Loucy (cell line): ENCODE results near the gene PTGFRN.

Experiments
- H2AFZ ChIP-seq: fragments of 200-600 bp; sonication (generic); 2 replicates; pipeline ENCODE4 v1.6.0; 2016; ENCODE audit warnings: antibody characterized with exemption, mild to moderate bottlenecking, low read length, moderate library complexity
- H3F3A ChIP-seq: fragments of 200-600 bp; 2 replicates; pipeline ENCODE4 v1.6.0; 2016; ENCODE audit warnings: antibody characterized with exemption, low read depth, mild to moderate bottlenecking
- H3K27me3 ChIP-seq: fragments of 200-600 bp; sonication (generic); 2 replicates; pipeline ENCODE4 v1.6.1; 2014; ENCODE audit warnings: low read length, mild to moderate bottlenecking; ENCODE audit not compliant: insufficient read depth, poor library complexity, severe bottlenecking
- H3K36me3 ChIP-seq: fragments of 200-600 bp; sonication (generic); 2 replicates; pipeline ENCODE4 v1.6.1; 2016; ENCODE audit warnings: low read length; ENCODE audit not compliant: insufficient read depth
- H3K4me1 ChIP-seq: fragments of 200-600 bp; sonication (generic); 2 replicates; pipeline ENCODE4 v1.5.1; 2014; ENCODE audit warnings: low read length, mild to moderate bottlenecking; ENCODE audit not compliant: insufficient read depth, poor library complexity, severe bottlenecking
- H3K4me2 ChIP-seq: fragments of 200-600 bp; sonication (generic); 2 replicates; pipeline ENCODE4 v1.6.0; 2014; ENCODE audit warnings: antibody characterized with exemption, low read length, low read depth, mild to moderate bottlenecking; ENCODE audit not compliant: poor library complexity, severe bottlenecking
- H3K4me3 ChIP-seq: fragments of 200-600 bp; sonication (generic); 2 replicates; pipeline ENCODE4 v1.5.1; 2014; ENCODE audit warnings: low read length, mild to moderate bottlenecking, mixed read lengths; ENCODE audit not compliant: poor library complexity, severe bottlenecking
- H3K79me2 ChIP-seq: fragments of 200-600 bp; sonication (generic); 2 replicates; pipeline ENCODE4 v1.6.1; 2014; ENCODE audit warnings: low read length; ENCODE audit not compliant: insufficient read depth
- H3K9ac ChIP-seq: fragments of 200-600 bp; sonication (generic); 2 replicates; pipeline ENCODE4 v1.6.0; 2014; ENCODE audit warnings: mild to moderate bottlenecking, low read depth, low read length, moderate library complexity; ENCODE audit not compliant: poor library complexity, severe bottlenecking
- H3K9me2 ChIP-seq: fragments of 200-600 bp; sonication (generic); replicated peaks from 2 replicates; pipeline ENCODE4 v1.6.1; 2016; ENCODE audit warnings: low read depth, low read length, mixed read lengths
- H3K9me3 ChIP-seq: fragments of 200-600 bp; sonication (generic); 2 replicates; pipeline ENCODE4 v1.6.1; 2014; ENCODE audit warnings: mild to moderate bottlenecking, antibody characterized with exemption, low read length, low read depth; ENCODE audit not compliant: insufficient read depth
- H4K20me1 ChIP-seq: fragments of 200-600 bp; sonication (generic); 2 replicates; pipeline ENCODE4 v1.6.0; 2014; ENCODE audit warnings: antibody characterized with exemption, low read length, mild to moderate bottlenecking; ENCODE audit not compliant: insufficient read depth, poor library complexity, severe bottlenecking
- EZH2phosphoT487 ChIP-seq: fragments of 200-600 bp; IDR thresholded peaks from 2 replicates; pipeline ENCODE4 v1.6.1; 2018; ENCODE audit warnings: antibody characterized with exemption, mild to moderate bottlenecking, moderate library complexity, borderline replicate concordance
- TF ChIP-seq, protein P1 (sequence below): fragments of 200-600 bp; sonication (generic); conservative IDR thresholded peaks from 2 replicates; pipeline ENCODE4 v1.5.1; 2014; ENCODE audit warnings: mild to moderate bottlenecking, antibody characterized with exemption, low read length

PTGFRN gene

DNA sequence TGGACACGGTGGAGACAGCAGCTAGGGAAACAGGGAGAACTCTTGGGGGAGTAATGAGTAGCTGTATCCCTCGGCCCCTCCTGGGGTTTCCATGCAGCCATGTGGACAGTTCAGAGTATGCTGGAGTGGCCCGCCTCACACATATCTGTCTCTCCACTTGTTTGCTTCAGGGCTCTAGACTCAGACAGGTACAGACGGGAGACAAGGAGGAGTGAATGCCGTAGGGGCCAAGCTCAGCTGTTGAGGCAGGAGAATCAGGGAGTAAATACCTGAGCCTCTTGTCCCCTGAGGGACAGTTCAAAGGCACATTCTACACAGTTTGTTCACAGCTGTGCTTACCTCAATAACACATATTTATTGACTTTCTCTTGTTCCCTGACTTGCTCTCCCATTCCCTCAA is 7.7 kb upstream of the PTGFRN start:
- no peaks in the 10 kb centered on the region for H3F3A ChIP-seq
- H3K4me1 ChIP-seq = no peaks in the 10 kb centered on the region
- no peaks in the 10 kb centered on the region for H3K79me2 ChIP-seq
- no peak overlapping the region for H3K9ac ChIP-seq
- H4K20me1 ChIP-seq = no peaks in the 10 kb centered on the region
- no peak overlapping the region for H3K4me3 ChIP-seq
- H3K9me2 ChIP-seq = no peaks in the 10 kb centered on the region
- H3K36me3 ChIP-seq = no peaks in the 10 kb centered on the region
- no peaks in the 10 kb centered on the region for H3K27me3 ChIP-seq
- H3K9me3 ChIP-seq = no peaks in the 10 kb centered on the region
- no peak overlapping the region for H3K4me2 ChIP-seq
- TF ChIP-seq, protein P1, sequence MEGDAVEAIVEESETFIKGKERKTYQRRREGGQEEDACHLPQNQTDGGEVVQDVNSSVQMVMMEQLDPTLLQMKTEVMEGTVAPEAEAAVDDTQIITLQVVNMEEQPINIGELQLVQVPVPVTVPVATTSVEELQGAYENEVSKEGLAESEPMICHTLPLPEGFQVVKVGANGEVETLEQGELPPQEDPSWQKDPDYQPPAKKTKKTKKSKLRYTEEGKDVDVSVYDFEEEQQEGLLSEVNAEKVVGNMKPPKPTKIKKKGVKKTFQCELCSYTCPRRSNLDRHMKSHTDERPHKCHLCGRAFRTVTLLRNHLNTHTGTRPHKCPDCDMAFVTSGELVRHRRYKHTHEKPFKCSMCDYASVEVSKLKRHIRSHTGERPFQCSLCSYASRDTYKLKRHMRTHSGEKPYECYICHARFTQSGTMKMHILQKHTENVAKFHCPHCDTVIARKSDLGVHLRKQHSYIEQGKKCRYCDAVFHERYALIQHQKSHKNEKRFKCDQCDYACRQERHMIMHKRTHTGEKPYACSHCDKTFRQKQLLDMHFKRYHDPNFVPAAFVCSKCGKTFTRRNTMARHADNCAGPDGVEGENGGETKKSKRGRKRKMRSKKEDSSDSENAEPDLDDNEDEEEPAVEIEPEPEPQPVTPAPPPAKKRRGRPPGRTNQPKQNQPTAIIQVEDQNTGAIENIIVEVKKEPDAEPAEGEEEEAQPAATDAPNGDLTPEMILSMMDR = no peak
- TF ChIP-seq EZH2phosphoT487 = no peak
- no peak overlapping the region for H2AFZ ChIP-seq

- no peak overlapping the region for H2AFZ ChIP-seq
- TF ChIP-seq EZH2phosphoT487 = no peak
- TF ChIP-seq, protein P1 = no peak
Measured at GRCh38 chr1:116902723-116903383, 6.9 kb upstream of the PTGFRN start.

DNA sequence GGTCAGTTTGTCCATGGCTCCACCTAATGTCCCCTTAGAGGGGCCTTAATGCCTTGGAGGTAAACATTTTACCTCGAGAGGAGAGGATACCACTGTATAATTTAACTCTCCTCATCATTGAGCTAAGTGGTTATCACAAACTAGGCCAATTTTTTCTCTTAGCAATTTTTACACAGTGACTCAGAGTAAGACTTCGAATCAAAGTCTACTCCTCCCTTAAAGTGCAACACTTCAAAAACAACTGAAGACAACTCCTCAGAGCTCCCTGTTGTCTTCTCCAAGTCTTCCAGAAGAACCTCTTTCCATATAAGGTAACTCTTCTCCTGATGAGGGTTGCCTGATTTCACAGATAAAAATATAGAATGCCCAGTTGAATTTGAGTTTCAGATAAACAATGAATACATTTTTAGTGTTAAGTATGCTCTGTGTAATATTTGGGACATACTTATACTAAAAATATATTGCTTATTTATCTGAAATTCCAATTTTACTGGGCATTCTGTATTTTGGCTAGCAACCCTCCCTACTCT is 4.9 kb upstream of the PTGFRN start:
- Histone ChIP-seq H3K79me2 (no peaks in the 10 kb centered on the region), H3F3A (no peaks in the 10 kb centered on the region), H3K4me3 (no peak overlapping the region), H3K9ac (no peak overlapping the region), H2AFZ (no peak overlapping the region), H4K20me1 (no peaks in the 10 kb centered on the region), H3K9me2 (no peaks in the 10 kb centered on the region), H3K9me3 (no peaks in the 10 kb centered on the region), H3K4me2 (no peak overlapping the region), H3K27me3 (no peaks in the 10 kb centered on the region), H3K36me3 (no peaks in the 10 kb centered on the region), H3K4me1 (no peaks in the 10 kb centered on the region)
- TF ChIP-seq EZH2phosphoT487 = no peak
- TF ChIP-seq, protein P1 = no peak

More at GRCh38 chr1:116902723-116903383, 6.9 kb upstream of the PTGFRN start:
- no peaks in the 10 kb centered on the region for H3K27me3 ChIP-seq
- H3K4me1 ChIP-seq = no peaks in the 10 kb centered on the region
- no peaks in the 10 kb centered on the region for H3K36me3 ChIP-seq
- no peaks in the 10 kb centered on the region for H3K79me2 ChIP-seq
- H3K4me2 ChIP-seq = no peak overlapping the region
- no peaks in the 10 kb centered on the region for H3F3A ChIP-seq
- no peaks in the 10 kb centered on the region for H3K9me2 ChIP-seq
- H3K9ac ChIP-seq = no peak overlapping the region
- H4K20me1 ChIP-seq = no peaks in the 10 kb centered on the region
- no peak overlapping the region for H3K4me3 ChIP-seq
- H3K9me3 ChIP-seq = no peaks in the 10 kb centered on the region
